ENCODE results near the gene ZFP36L1.

ZFP36L1 gene

GRCh38 chr14:68806526-68807147 lies 13.8 kb upstream of the ZFP36L1 start:
- no peaks in the 10 kb centered on the region for H3K27me3 ChIP-seq (ENCODE audit: control insufficient read depth, insufficient read depth, low read length)
- H3K9ac ChIP-seq (ENCODE audit: low read depth, low read length): peak overlapping the region; percentile 30
- H3K4me2 ChIP-seq (ENCODE audit: low read length): peak overlapping the region; percentile 41
- no peaks in the 10 kb centered on the region for H3K36me3 ChIP-seq (ENCODE audit: insufficient read depth, low read length)
- no peaks in the 10 kb centered on the region for H3K9me3 ChIP-seq (replicated peaks; ENCODE audit: low read length)
- H3K4me3 ChIP-seq (ENCODE audit: low read length): no peak overlapping the region
- peaks cover 20% of the 10 kb centered on the region for H3K4me1 ChIP-seq (ENCODE audit: control insufficient read depth, insufficient read depth, low read length)

- Histone ChIP-seq H3K9me3 (replicated peaks; ENCODE audit: low read length) (no peaks in the 10 kb centered on the region), H3K4me3 (ENCODE audit: low read length) (no peak overlapping the region), H3K4me2 (ENCODE audit: low read length) (no peak overlapping the region), H3K9ac (ENCODE audit: low read depth, low read length) (no peak overlapping the region), H3K36me3 (ENCODE audit: insufficient read depth, low read length) (no peaks in the 10 kb centered on the region), H3K27me3 (ENCODE audit: control insufficient read depth, insufficient read depth, low read length) (no peaks in the 10 kb centered on the region), H3K4me1 (ENCODE audit: control insufficient read depth, insufficient read depth, low read length) (peaks cover 23% of the 10 kb centered on the region)
These were observed 12.5 kb upstream of the ZFP36L1 start for GRCh38 chr14:68805414-68805813.

GRCh38 chr14:68801631-68802030 lies 8.8 kb upstream of the ZFP36L1 start:
- no peak overlapping the region for H3K4me2 ChIP-seq (ENCODE audit: low read length)
- no peaks in the 10 kb centered on the region for H3K9me3 ChIP-seq (replicated peaks; ENCODE audit: low read length)
- no peaks in the 10 kb centered on the region for H3K36me3 ChIP-seq (ENCODE audit: insufficient read depth, low read length)
- peaks cover 11% of the 10 kb centered on the region for H3K4me1 ChIP-seq (ENCODE audit: control insufficient read depth, insufficient read depth, low read length)
- H3K4me3 ChIP-seq (ENCODE audit: low read length): no peak overlapping the region
- no peak overlapping the region for H3K9ac ChIP-seq (ENCODE audit: low read depth, low read length)
- no peaks in the 10 kb centered on the region for H3K27me3 ChIP-seq (ENCODE audit: control insufficient read depth, insufficient read depth, low read length)

GRCh38 chr14:68800953-68801352 lies 8.1 kb upstream of the ZFP36L1 start:
- Histone ChIP-seq H3K9me3 (replicated peaks; ENCODE audit: low read length) (no peaks in the 10 kb centered on the region), H3K4me3 (ENCODE audit: low read length) (no peak overlapping the region), H3K4me1 (ENCODE audit: control insufficient read depth, insufficient read depth, low read length) (peaks cover 13% of the 10 kb centered on the region), H3K36me3 (ENCODE audit: insufficient read depth, low read length) (no peaks in the 10 kb centered on the region), H3K9ac (ENCODE audit: low read depth, low read length) (peak overlapping the region; percentile 31), H3K27me3 (ENCODE audit: control insufficient read depth, insufficient read depth, low read length) (no peaks in the 10 kb centered on the region), H3K4me2 (ENCODE audit: low read length) (no peak overlapping the region)

GRCh38 chr14:68800390-68800789 lies 7.5 kb upstream of the ZFP36L1 start:
- H3K9ac ChIP-seq (ENCODE audit: low read depth, low read length): peak overlapping the region; percentile 31
- H3K27me3 ChIP-seq (ENCODE audit: control insufficient read depth, insufficient read depth, low read length): no peaks in the 10 kb centered on the region
- no peaks in the 10 kb centered on the region for H3K36me3 ChIP-seq (ENCODE audit: insufficient read depth, low read length)
- H3K4me1 ChIP-seq (ENCODE audit: control insufficient read depth, insufficient read depth, low read length): peaks cover 13% of the 10 kb centered on the region
- H3K4me2 ChIP-seq (ENCODE audit: low read length): no peak overlapping the region
- no peak overlapping the region for H3K4me3 ChIP-seq (ENCODE audit: low read length)
- H3K9me3 ChIP-seq (replicated peaks; ENCODE audit: low read length): no peaks in the 10 kb centered on the region

GRCh38 chr14:68798621-68799020 lies 5.8 kb upstream of the ZFP36L1 start:
- Histone ChIP-seq H3K4me1 (ENCODE audit: control insufficient read depth, insufficient read depth, low read length) (peaks cover 22% of the 10 kb centered on the region), H3K4me2 (ENCODE audit: low read length) (no peak overlapping the region), H3K4me3 (ENCODE audit: low read length) (no peak overlapping the region), H3K9me3 (replicated peaks; ENCODE audit: low read length) (no peaks in the 10 kb centered on the region), H3K36me3 (ENCODE audit: insufficient read depth, low read length) (no peaks in the 10 kb centered on the region), H3K27me3 (ENCODE audit: control insufficient read depth, insufficient read depth, low read length) (no peaks in the 10 kb centered on the region), H3K9ac (ENCODE audit: low read depth, low read length) (no peak overlapping the region)

- no peaks in the 10 kb centered on the region for H3K27me3 ChIP-seq (ENCODE audit: control insufficient read depth, insufficient read depth, low read length)
- H3K4me1 ChIP-seq (ENCODE audit: control insufficient read depth, insufficient read depth, low read length): peaks cover 22% of the 10 kb centered on the region
- H3K9me3 ChIP-seq (replicated peaks; ENCODE audit: low read length): no peaks in the 10 kb centered on the region
- no peak overlapping the region for H3K4me2 ChIP-seq (ENCODE audit: low read length)
- H3K4me3 ChIP-seq (ENCODE audit: low read length): no peak overlapping the region
- no peak overlapping the region for H3K9ac ChIP-seq (ENCODE audit: low read depth, low read length)
- peaks cover 6% of the 10 kb centered on the region for H3K36me3 ChIP-seq (ENCODE audit: insufficient read depth, low read length)
These were observed 4.3 kb upstream of the ZFP36L1 start for GRCh38 chr14:68797121-68797670.

GRCh38 chr14:68796418-68797101 lies 3.7 kb upstream of the ZFP36L1 start:
- H3K4me1 ChIP-seq (ENCODE audit: control insufficient read depth, insufficient read depth, low read length): peaks cover 22% of the 10 kb centered on the region
- H3K9ac ChIP-seq (ENCODE audit: low read depth, low read length): peak overlapping the region; percentile 97
- H3K4me2 ChIP-seq (ENCODE audit: low read length): peak overlapping the region; percentile 91
- peak overlapping the region; percentile 99 for H3K4me3 ChIP-seq (ENCODE audit: low read length)
- peaks cover 12% of the 10 kb centered on the region for H3K36me3 ChIP-seq (ENCODE audit: insufficient read depth, low read length)
- H3K27me3 ChIP-seq (ENCODE audit: control insufficient read depth, insufficient read depth, low read length): no peaks in the 10 kb centered on the region
- H3K9me3 ChIP-seq (replicated peaks; ENCODE audit: low read length): no peaks in the 10 kb centered on the region

- Histone ChIP-seq H3K9me3 (replicated peaks; ENCODE audit: low read length) (no peaks in the 10 kb centered on the region), H3K27me3 (ENCODE audit: control insufficient read depth, insufficient read depth, low read length) (no peaks in the 10 kb centered on the region), H3K4me1 (ENCODE audit: control insufficient read depth, insufficient read depth, low read length) (peaks cover 22% of the 10 kb centered on the region), H3K36me3 (ENCODE audit: insufficient read depth, low read length) (peaks cover 20% of the 10 kb centered on the region), H3K4me3 (ENCODE audit: low read length) (peak overlapping the region; percentile 99), H3K9ac (ENCODE audit: low read depth, low read length) (peak overlapping the region; percentile 97), H3K4me2 (ENCODE audit: low read length) (peak overlapping the region; percentile 91)
These were observed 2.9 kb upstream of the ZFP36L1 start for GRCh38 chr14:68795597-68796417.

- peak overlapping the region; percentile 99 for H3K4me3 ChIP-seq (ENCODE audit: low read length)
- peaks cover 28% of the 10 kb centered on the region for H3K36me3 ChIP-seq (ENCODE audit: insufficient read depth, low read length)
- peaks cover 16% of the 10 kb centered on the region for H3K4me1 ChIP-seq (ENCODE audit: control insufficient read depth, insufficient read depth, low read length)
- no peaks in the 10 kb centered on the region for H3K27me3 ChIP-seq (ENCODE audit: control insufficient read depth, insufficient read depth, low read length)
- H3K9me3 ChIP-seq (replicated peaks; ENCODE audit: low read length): no peaks in the 10 kb centered on the region
- H3K9ac ChIP-seq (ENCODE audit: low read depth, low read length): peak overlapping the region; percentile 97
- peak overlapping the region; percentile 91 for H3K4me2 ChIP-seq (ENCODE audit: low read length)
These were observed 2.2 kb upstream of the ZFP36L1 start for GRCh38 chr14:68794851-68795596.
